HG02759 (cell line): Measurements from ENCODE around the gene WRAP73.
A peak's percentile ranks its signal among the peaks of the same experiment; 100 is the strongest.

Experiments
- ATAC-seq: cut with Tn5 transposase; IDR thresholded peaks from one replicate; pipeline ENCODE4 v1.9.1; 2021; ENCODE audit warnings: mild to moderate bottlenecking, moderate library complexity; ENCODE audit not compliant: unreplicated experiment

Gene WRAP73

DNA sequence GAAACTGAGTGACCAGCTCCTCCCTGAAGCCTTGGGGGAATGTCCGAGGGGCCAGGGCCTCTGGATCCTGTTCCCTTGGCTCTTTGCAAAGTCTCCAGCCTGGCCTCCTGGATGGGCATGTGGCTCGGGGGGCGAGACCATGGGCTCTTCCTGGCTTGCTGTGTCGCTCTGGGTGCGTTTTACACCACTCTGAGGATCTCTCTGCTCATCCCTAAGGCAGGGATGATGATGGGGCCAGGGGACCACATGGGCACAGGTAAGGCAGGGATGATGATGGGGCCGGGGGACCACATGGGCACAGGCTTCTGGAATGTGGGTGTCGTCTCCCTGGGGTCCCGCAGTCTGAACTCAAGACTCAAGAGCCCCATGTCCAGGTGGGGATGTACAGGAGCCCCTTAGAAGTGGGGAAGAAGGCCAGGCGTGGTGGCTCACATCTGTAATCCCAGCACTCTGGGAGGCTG, 20.1 kb upstream of the WRAP73 start:
- ATAC-seq = no peak

DNA sequence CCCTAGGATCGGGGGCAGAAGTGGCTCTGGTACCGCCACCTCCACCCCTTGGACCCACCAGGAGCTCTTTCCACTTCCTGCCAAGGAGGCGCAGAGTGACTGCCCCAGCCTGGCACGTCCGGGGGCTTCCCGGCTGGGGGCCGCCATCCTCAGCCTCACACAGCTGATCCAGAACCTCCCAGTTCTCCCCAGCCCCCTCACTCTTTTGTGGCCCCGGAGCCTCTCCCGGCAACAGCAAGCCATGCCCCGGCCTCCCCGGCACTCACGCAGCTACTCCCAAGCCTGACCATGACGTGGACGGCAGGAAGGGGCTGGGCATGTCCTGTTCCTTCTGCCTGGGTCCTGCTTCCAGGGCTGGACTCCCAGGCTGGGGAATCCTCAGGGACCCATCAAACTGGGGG, 19.5 kb upstream of the WRAP73 start:
- no peak for ATAC-seq

DNA sequence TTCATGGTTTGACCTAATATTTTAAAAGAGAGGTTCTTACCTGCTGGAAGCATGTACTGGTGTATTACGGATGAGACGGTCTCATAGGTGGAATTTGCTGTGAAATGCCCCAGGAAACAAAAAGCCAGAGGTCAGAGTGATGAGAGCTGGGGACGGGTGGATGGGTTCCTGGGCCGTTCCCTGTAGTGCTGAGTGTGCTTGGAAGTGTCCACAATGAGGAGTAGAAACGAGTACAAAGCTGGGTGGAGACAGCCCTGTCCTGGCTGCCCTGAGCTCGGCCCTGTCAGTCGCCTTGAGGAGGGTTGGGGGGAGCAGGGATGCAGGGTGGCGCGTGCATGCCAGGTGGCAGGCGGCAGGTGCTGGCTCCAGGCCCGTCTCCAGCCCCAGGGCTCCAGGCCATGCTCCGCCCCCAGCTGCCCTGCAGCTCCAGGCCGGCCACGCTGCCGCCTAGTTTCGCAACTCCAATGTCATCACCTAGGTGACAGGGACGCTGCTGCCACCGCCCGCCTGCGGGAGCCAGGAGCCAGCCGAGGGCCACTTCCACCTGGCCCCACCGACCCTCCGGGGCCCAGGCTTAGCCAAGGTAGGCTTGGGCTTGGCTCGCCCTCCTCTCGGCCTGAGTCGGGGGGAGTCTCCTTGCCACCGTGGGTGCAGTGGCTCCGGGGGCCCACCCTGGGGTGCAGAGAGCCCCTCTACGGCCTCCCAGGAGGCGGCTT, 18.8 kb upstream of the WRAP73 start:
- ATAC-seq = no peak

DNA sequence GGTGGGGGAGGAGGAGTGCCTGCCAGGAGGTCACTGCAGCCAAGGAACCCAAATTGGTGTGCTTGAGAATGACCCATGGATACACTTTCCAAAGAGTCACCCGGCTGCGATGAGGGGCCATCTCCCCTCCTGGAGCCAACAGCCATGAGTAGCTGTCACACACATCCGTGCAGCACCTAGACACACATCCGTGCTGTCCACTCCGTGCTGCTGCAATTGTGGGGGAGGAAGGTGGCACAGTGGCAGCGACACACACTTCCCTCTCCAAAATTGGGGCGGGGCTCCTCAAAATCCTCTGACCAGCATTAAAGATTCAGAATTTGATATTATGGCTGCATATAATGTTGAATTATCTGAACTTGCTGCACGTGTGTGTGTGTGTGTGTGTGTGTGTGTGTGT, 18.2 kb upstream of the WRAP73 start:
- ATAC-seq = no peak

DNA sequence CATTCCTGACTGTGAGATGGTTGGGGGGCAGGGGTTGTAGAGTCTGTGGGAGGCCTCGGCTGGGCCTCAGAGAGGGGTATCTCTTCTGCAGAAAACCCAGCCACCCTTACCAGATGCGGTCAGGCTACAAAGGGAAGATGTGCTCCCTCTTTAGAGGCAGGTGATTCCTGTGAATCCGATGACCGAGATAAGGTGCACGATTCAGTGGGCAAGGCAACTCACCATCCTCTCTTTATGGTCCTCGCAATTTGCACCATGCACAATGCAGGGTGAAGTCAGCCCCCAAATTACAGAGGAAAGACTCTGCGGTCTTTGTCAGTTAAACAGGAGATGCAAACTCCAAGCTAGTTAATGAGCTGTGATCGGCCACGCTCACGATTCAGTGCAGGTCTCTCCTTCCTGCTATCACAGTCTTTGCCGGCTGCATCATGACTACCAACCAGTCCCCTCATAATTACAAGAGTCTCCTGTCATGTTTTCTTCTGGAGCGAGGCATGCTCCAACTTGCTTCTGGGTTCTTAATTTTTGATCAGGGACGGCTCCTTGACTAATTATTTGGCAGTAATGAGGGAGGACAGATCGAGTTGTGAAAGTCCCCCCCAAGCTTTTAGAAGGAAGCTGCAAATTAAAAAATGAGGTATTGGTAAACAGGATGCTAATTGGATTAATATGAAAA, 14.9 kb upstream of the WRAP73 start:
- ATAC-seq = no peak

DNA sequence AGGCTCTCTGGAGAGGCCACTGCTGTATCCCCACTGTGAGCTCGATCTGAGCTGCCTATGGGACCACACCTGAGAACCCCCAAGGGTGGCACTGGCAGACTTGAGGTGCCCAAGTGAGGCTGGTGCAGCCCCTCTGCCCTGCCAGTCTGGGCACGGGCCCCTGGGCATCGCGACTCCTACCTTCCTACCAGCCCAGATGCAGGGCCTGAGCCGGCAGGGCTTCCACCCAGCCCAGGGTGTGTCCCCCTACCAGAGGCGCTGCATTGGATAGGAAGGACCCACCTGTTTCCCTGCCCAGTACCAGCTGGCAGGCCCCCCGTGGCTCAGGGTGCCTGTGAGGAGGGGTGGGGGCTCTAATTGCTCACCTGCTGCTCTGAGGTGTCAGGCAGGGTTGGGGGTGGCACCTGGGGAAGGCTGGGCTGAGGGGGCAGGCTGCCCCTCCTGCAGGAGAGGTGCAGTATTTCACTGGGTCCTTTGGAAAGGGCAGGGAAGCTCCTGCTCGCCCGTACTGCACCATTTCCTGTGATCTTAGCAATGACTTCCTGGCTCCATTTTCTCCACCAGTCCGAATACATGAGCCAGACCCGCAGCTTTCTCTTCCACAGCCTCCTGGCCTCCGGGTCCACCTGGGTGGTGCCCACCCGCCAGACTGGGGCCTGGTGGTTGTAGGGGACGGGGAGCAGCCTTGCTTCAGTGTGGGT, 14.2 kb upstream of the WRAP73 start:
- no peak for ATAC-seq

DNA sequence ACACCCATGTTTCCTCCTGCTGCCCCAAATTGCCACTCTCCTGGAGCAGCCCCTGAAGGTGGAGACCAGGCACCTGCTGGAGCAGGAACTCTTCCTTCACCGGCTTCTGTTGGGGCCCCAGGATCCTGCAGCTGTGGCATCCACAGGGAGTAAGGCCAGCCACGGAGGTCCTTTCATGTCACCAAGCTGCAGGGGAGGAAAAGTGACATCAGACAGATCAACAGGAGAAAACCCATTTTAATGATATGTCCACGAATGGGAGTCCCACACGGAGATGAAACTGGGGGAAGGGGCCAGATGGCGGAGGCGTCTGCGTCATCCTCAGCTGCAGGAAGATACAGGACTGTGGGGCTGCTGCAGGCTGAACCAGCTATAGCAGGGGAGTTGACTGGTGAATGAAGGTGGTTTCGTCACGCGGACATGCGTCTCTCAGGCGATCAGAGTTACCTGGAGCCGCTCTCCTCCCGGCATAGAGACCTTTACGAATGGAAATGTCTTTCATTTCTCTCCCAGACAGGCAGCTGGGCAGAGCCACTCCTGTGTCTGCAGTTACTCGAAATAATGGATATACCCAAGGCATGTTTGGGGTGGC, 12.3 kb upstream of the WRAP73 start:
- ATAC-seq = no peak

DNA sequence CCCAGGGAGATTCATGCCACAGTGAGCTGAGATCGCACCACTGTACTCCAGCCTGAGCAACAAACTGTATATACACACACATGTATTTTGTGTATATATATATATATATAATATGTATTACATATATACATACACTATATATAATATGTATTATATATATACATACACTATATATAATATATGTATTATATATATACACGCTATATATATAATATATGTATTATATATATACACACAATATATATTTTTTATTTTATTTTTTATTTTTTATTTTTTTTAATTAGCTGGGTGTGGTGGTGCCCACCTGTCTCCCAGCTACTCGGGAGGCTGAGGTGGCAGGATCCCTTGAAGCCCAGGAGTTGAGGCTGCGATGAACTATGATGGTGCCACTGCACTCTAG, 11.7 kb upstream of the WRAP73 start:
- ATAC-seq = no peak

DNA sequence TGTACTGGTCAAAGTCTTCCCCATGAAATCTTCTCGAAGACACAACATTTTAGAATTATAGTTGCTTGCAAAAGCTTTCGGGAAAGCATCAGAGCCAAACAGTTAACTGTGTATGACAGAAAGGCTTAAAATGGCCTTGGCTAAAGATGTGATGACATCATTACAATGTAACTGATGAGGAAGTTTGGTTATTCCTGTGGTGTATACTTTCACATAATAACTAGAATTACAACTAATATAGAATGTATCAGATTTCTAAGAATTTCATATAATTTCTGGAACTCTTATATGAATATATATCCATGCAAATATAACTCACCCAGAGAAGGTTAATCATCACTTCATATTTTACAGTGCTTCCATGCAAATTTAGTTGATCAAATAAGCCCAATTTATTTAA, 10.8 kb upstream of the WRAP73 start:
- no peak for ATAC-seq

DNA sequence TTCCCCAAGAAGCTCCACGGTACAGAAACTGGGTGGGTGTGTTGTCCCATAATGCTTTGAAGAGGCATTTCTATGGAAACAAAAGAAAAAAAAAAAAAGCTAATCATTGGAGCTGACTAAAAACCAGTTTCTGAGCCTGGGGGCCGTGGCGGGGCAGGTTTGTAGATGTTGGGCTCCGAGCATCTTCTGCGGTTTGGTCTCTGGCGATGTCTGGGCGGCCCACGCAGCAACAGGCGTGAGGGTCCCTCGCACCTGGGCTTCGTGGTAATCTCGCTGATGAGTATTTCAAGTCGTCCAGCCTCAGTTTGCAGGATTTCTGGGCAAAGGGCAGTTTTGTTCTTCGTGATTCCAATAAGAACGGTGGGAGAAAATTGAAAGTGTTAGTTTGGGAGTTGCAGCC, 9.2 kb upstream of the WRAP73 start:
- no peak for ATAC-seq

DNA sequence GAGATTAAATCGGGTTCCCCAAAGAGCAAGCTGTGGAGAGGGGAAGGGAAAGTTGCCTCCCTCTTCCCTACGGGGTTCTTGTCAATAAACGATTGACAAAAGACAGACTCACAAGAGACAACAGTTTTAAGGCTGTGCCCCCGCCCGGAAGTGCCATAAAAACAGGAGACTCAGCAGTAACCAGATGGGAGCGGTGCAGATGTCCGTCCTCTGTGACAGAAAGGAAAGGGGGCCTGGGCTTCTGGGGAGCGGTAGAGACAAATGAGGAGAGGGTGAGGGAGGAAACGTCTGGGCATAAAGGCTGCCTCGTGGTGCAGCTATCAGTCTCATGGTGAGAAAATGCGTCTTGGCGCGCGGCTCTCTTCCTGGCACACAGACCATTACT, 8.3 kb upstream of the WRAP73 start:
- no peak for ATAC-seq

DNA sequence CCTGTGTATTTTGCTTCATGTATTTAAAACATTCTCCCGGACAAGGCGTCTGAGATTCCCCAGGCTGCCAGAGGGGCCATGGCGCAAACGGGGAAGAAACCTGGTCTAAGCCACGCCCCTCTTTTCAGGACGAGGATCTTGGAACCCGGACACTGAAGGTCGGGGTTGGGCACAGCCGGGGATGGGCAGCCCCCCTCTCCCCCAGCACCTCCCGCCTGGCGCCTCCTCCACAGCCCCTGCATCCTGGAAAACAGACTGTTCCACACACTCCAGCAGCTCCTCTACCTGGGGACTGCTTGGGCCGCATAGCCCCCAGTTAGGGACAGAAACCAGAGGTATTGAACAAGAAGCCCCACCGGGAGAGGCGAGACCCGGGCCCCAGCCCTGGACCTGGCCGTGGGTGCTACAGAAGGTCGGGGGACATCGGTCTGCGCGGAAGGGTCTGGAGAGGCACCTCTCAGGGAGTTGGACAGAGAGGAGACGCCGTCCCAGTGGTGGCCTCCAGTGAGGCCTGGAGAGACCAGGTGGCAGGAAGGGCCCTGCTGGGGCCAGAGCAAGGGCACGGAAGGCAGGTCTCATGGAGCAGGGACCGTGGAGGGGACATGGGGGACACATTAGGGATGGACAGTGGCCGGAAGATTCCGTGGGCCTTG, 7.8 kb upstream of the WRAP73 start:
- ATAC-seq = no peak

DNA sequence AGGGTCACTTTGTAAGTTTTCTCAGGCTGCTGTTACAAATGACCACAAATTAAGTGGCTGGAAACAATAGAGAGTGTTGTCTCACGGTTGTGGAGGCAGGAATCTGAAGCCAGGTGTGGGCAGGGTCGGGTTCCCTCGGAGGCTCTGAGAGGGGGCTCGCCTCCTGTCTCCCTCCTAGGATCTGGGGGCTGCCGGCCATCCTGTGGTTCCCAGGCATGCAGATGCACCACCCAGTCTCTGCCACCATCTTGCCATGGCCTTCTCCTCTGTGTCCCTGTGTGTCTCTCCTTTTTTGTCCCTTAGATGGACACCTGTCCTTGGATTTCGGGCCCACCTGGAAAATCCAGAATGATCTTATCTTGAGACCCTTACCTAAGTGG, 7.2 kb upstream of the WRAP73 start:
- peak; percentile 8 for ATAC-seq

DNA sequence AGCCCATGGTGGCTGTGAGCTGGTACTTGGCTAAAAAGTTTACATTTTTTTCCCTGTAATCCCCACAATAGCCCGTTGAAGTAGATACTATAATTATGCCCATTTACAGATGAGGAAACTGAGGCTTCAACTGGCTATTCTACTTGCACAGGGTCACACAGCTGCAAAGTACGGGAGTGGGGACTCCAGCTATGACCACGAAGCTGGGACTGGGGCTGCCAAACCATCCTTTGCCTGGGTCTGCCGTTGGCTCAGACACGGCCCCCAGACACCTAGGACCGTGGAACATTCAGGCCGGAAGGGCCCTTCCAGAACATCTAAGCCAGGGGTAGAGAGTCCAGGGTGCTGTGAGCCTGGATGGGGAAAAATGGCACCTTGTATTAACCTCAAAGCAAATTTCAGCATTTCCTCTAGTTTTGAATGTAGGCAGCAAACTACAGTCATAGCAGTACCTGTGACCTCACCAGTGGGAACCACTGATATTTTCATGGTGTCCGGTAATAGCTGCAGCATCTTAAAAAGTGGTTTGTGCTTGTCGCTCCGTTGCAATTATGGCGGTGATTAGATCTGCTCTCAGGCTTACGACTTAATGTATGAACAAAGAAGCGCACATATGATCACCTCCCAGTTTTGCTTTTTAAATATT, 6.7 kb upstream of the WRAP73 start:
- peak; percentile 41 for ATAC-seq

DNA sequence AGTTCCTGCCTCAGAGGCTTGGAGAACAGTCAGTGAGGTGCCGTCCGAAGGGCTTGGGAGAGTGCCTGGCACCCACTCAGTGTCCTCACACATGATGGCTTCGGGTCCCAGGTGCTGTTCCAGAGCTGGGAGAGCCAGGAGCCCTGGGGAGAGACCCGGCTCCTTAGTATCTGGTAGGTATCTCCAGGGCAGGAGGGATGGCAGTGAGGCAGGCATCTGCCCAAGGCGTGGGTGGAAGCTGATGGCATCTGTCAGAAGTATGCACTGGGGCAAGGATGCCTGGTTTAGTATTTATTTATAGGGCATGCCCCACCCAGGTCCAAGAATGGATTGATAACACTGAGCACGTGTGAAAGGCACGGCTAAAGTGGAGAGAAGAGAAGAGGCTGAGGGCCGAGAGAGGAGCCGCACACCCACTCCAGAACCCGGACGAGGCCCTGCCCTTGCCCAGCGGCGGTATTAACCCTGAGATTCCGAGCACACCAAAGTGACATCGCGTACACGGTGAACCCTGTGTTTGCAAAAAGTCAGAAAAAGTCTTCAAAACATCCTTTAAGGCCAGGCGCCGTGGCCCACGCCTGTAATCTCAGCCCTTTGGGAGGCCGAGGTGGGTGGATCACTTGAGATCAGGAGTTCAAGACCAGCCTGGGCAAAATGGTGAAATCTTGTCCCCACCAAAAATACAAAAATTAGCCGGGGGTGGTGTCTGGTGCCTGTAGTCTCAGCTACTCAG, 4.8 kb upstream of the WRAP73 start:
- no peak for ATAC-seq

DNA sequence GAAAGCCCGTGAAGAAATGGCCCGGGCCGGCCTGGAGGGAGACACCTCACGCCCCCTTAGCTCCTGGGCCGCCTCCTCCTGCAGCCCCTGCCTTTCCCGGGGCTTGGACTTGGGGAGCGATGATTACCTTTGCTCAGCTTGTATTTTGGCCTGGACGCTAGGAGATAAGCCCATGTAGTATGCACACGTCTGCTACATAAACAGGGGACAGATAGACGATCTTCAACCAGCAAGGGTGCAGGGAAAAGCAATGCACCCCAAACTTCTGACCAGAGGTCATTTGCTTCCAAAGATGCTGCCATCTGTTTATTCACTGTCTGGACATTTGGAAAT, 3.3 kb upstream of the WRAP73 start:
- no peak for ATAC-seq

DNA sequence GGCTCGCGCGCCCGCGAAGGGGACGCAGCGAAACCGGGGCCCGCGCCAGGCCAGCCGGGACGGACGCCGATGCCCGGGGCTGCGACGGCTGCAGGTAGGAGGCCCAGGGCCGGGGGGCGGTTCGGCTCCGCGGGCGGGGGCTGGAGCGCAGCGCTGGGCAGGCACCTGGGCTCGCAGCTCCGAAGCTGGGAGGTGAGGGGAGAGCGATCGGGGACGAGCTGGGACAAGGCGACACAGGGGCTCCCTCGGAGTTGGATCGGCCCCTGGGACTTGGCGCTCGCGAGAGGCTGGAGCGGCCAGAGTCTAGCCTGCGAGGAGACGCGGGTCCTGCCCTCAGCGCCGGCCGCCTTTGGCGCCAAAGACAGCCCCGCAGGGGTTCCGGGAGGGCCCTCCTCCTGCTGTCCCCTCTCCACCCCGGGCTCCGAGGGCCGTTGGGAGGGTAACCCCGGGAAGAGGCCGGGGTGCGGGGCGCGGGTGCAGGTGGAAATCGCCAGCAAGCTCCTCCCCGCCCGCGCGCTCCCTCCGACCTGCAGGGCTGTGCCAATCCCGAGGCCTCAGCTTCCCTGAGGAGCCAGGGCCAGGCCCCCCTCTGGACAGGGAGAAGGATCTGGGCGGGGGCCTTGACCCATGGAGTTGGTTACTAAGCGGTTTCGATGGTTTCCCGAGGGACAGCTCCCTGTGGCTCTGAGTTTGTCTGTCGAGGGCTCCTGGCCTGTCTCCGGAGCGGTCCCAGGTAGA, 2.8 kb upstream of the WRAP73 start:
- ATAC-seq = peak; percentile 7

DNA sequence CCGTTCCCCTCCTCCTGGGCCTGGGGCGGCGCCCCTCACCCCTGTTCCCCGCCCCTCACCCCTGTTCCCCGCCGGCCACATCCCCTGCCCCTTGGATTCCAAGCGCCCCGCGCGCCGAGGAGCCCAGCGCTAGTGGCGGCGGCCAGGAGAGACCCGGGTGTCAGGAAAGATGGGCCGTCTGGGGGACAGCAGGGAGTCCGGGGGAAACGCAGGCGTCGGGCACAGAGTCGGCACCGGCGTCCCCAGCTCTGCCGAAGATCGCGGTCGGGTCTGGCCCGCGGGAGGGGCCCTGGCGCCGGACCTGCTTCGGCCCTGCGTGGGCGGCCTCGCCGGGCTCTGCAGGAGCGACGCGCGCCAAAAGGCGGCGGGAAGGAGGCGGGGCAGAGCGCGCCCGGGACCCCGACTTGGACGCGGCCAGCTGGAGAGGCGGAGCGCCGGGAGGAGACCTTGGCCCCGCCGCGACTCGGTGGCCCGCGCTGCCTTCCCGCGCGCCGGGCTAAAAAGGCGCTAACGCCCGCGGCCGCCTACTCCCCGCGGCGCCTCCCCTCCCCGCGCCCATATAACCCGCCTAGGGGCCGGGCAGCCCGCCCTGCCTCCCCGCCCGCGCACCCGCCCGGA, 2.1 kb upstream of the WRAP73 start, which contains the start of gene TP73:
TP73 (plus strand) TSS at position 587 of the 618 bp plus-strand sequence. CDS start 29,850 bp downstream, outside the sequence.
- peak; percentile 23 for ATAC-seq
